ENCODE data around the gene ZBTB3.
A peak's percentile ranks its signal among the peaks of the same experiment; 100 is the strongest.
"Not testable (repeated sequence)": the region's sequence is repeated elsewhere in the genome, so short reads cannot be mapped to it uniquely, and the experiment has no call there.

Gene ZBTB3

DNA sequence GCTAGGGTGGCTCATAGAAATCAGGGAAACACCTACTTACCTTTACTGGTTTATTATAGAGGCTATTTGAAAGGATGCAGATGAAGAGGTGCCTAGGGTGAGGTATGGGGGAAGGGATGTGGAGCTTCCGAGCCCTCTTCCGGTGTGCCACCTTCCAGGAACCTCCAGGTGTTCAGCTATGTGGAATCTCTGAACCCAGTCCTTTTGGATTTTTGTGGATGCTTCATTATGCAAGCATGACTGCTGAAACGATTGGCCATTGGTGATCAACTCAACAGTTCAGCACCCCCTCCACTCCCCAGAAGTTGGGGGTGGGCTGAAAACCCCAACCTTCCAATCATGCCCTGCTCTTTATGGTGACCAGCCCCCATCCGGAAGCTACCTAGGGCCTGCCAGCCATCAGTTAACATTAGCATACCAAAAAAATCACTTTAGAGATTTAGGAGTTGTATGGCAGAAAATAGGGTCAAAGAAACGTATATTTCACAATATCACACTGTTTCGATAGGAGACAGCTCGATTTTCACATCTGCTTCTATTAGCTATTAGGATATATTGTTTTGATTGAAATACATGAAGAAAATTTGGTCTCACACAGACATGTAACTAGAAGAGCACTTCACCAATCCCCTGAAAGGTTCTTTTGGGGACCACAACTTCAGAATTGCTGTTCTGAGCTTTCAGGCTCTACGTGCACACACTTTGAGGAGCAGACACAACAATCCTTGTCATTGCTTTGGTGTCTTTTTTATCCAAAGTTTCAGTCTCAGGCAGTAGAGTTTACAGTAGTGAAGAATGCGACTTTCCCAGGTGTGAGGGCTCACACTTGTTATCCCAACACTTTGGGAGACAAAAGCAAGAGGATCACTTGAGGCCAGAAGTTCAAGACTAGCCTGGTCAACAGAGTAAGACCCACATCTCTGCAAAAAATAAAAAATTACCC lies 4.2 kb upstream of the ZBTB3 start:
- no peak for DNase-seq (ENCODE audit: low read depth, low spot score)

GRCh38 chr11:62755086-62755615 lies 1.2 kb upstream of the ZBTB3 start:
- DNase-seq (ENCODE audit: low read depth, low spot score): no peak

GRCh38 chr11:62752994-62753735 lies 795 bp downstream of the ZBTB3 start:
- no peak for DNase-seq (ENCODE audit: low read depth, low spot score)

DNA sequence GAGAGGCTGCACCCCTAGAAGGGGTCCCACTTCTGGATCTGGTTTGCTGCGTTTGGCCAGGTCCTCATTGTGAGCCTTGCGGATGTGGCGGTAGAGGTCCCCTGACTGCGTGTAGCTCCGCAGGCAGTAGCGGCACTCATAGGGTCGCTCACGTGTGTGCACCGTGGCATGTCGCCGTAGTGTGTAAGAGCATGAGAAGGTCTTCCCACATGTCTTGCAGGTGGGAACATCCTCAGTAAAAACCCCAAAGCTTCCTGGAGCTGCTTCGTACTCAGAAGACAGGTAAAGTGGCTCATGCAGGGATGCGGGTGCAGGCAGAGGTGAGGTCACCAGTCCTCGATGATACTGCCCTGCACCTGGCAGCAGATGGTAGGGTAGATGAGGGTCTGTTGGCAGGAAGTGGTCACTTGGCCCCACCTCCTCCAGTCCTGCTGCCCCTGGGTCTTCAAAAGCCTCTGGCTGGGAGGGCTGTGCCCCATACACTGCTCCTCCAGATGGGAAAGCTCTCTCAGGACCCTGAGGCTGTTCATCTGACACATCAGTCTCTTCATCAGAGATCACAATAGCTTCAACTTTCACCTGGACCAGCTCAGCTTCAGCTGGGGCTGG lies 1.7 kb downstream of the ZBTB3 start:
- DNase-seq (ENCODE audit: low read depth, low spot score): no peak

DNA sequence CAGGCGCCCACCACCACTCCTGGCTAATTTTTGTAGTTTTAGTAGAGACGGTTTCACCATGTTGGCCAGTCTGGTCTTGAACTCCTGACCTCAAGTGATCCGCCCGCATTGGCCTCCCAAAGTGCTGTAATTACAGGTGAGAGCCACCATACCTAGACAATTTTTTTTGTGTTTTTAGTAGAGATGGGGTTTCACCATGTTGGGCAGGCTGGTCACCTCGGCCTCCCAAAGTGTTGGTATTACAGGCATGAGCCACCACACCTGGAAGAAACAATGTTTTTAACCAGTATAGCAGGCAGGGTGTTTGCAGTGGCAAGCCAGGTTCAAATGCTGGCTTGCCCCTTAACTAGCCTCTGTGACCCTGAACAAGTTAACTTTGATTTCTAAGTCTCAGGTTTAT lies 4.0 kb downstream of the ZBTB3 start:
- DNase-seq (ENCODE audit: low read depth, low spot score): not testable (repeated sequence)

DNA sequence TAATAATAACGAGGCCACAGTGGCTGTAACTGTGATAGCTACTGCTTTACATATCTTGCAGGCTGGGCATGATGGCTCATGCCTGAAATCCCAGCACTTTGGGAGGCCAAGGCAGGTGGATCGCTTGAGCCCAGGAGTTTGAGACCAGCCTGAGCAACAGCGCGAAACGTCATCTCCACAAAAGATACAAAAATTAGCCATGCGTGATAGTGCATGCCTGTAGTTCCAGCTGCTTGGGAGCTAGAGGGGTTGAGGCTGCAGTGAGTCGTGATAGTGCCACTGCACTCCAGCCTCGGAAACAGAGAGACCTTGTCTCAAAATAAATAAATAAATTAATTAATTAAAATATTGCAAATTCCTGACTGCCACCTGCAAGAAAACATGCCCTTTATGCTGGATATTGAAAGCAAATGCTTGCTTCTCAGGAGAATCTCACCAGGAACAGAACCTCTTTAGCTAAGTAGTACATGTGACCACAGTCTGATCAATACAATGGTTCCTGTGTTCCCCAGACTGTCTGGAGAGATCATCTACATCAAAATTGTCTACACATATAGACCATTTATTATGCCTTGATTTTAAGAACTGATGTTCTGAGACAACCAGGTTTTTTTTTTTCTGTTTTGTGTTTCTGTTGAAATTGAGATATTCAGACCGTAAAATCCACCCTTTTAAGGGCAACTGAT lies 6.3 kb downstream of the ZBTB3 start:
- no peak for DNase-seq (ENCODE audit: low read depth, low spot score)

- no peak for DNase-seq (ENCODE audit: low read depth, low spot score)
These were observed 16.8 kb downstream of the ZBTB3 start for GRCh38 chr11:62737196-62737595.

DNA sequence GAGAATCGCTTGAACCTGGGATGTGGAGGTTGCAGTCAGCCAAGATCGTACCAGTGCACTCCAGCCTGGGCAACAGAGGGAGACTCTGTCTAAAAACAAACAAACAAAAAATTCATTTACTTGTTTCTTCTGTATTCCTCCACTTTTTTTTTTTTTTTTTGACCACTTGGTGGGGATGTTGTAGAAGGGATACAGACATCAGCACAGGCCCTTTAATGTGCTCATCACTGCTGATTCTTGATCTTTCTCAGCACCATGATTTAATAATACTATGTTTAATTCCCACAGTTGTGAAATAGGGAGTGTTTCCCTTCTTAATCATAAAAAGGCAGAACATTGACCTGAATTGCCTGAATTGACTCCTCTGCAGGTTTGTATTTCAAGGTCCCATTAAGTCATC lies 21.1 kb downstream of the ZBTB3 start:
- DNase-seq (ENCODE audit: low read depth, low spot score): no peak

DNA sequence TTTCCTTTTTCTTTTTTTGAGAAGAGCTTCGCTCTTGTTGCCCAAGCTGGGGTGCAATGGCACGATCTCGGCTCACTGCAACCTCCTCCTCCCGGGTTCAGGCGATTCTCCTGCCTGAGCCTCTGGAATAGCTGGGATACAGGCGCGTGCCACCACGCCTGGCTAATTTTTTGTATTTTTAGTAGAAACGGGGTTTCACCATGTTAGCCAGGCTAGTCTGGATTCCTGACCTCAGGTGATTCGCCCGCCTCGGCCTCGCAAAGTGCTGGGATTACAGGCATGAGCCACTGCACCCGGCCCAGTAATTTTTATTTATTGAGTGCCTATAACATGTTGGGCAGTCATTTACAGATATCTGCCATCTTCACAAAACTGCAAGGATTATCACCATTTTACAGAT lies 23.9 kb downstream of the ZBTB3 start:
- DNase-seq (ENCODE audit: low read depth, low spot score): not testable (repeated sequence)

- peak; percentile 66 for DNase-seq (ENCODE audit: low read depth, low spot score)
These were observed 25.6 kb downstream of the ZBTB3 start, which contains the start of gene TTC9C for GRCh38 chr11:62728171-62728988. Gene TTC9C (plus strand): TSS chr11:62728486. CDS start chr11:62728849, 363 bp downstream.

DNA sequence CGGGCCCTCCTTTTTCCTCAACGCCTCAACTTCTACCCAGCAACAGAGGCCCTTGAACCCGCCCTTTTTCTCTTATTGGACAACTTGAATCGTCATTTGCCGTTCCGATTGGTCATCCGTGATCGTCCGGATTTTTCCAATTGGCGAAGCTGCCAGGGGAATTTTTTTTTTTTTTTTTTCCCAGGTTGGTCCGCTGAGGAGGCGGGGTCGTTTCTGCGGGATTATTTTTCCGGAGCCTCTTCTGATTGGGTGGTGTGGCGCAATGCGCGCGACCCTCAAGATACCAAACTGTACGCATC lies 26.1 kb downstream of the ZBTB3 start:
- DNase-seq (ENCODE audit: low read depth, low spot score): peak; percentile 61

DNA sequence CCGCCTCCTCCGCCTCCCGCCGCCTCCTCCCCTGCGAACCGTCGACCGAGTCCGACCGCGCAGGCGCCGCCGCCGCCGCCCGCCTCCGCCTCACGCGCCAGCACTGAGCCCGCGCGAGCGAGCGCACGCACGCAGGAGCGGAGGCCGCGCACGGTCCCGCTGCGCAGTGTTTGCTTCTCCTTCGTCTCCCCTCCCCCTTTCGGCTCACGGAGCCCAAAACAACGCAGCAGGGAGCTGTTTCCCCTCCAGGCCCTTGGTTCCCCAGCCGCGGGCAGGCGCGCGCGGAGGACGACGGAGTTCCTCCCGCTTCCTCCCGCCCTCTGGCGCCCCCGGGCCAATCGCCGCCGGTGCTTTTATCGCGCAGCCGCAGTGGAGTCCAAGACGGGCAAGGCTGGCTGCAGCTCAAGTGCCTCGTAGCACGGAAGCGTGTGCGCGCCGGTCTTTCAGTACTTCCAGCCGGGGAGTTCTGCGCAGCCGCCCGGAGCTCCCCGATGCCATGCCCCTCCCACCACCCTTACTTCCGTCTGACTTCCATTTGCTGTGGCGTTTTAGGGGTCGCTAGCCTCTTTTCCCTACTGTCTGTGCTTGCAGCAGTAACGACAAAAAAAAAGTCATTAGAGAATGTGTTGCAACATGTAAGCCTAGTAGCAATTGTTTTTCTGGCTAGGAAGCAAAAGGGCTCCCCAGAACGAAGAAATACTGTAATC lies 26.6 kb downstream of the ZBTB3 start, which contains the start of gene HNRNPUL2:
Gene HNRNPUL2 (minus strand): TSS at position 293 of the 707 bp plus-strand sequence. CDS start 301 bp downstream, outside the sequence.
- DNase-seq (ENCODE audit: low read depth, low spot score): peak; percentile 95

DNA sequence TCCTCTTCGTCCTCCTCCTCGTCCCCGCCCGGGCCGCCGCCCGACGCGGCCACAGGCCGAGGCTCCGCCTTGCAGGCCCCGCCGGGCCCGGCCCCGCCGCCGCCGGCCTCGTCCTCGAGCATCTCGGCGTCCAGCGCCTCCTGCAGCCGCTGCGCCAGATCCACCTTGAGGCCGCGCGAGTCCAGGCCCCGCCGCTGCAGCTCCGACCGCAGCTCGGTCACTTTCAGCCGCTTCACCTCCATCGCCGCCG lies 27.1 kb downstream of the ZBTB3 start:
- no peak for DNase-seq (ENCODE audit: low read depth, low spot score)

GRCh38 chr11:62726156-62726914 lies 27.6 kb downstream of the ZBTB3 start:
- DNase-seq (ENCODE audit: low read depth, low spot score): no peak

DNA sequence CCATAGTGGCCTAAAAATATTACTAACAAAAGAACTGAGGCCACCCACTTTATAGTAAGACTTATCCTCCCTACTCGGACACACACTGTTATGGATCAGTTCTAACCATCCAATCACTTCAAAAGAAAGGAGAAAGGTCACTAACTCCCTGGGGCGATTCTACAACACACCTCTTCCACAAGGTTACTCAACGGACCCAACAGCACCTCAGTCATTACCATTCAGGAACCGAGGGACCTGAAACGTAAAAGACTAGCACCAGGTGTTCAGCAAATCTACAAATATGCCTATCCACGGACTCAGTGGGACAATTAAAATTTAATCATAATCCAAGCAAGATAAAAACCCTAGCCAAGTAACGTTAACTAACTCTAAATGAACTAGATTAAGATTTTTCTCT lies 28.3 kb downstream of the ZBTB3 start:
- no peak for DNase-seq (ENCODE audit: low read depth, low spot score)

GRCh38 chr11:62724171-62724570 lies 29.8 kb downstream of the ZBTB3 start:
- no peak for DNase-seq (ENCODE audit: low read depth, low spot score)

DNA sequence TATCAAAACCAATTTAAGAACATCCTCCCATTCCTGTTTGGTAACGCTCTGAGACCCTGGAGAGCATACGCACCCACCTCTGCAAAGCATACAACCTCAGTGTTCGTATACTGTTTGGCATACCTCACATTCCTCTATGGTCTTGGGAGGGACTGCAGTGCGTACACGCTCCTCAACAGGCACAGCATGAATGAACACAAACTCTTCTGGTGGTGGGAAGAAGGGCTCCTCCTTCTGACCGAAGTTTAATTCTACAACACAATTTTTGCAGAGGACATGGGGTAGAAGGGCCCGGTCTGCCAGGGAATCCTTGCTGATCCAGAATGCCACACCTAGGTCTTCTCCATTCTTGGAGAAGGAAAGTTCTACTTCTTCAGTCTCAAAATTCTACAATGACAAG lies 32.0 kb downstream of the ZBTB3 start:
- DNase-seq (ENCODE audit: low read depth, low spot score): no peak

DNA sequence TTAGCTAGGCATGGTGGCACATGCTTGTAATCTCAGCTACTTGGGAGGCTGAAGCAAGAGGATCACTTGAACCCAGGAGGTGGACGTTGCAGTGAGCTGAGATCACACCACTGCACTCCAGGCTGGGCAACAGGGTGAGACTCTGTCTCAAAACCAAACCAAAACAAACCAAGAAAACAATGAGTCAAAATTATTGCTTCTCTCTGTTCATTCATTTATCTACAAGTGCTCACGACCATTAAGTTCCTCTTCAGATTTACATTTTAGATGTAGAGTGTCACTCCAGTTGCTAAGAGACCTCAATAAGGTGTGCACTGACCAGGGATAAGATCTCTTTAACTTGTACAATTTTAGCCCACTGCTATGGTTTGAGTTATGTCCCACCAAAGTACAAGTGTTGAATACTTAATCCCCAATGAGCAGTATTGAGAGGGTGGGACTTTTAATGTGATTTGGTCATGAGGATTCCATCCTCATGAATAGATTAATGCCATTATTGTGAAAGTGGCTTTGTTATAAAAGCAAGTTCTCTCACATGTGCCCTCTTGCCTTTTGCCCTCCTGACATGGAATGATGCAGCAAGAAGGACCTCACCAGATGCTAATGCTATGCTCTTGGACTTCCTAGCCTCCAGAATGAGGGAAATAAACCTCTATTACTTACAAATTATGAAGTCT lies 34.5 kb downstream of the ZBTB3 start:
- DNase-seq (ENCODE audit: low read depth, low spot score): no peak

- DNase-seq (ENCODE audit: low read depth, low spot score): no peak
These were observed 37.1 kb downstream of the ZBTB3 start for GRCh38 chr11:62716816-62717215.

All from activated naive CD8-positive, alpha-beta T cell treated with anti-CD3 and anti-CD28 coated beads, Interleukin-2, amount 50 U/mL, for 16 hours (primary cell).